Ishikawa (cell line): ENCODE measurements around the gene IL1A.

Experiments
- CREB1 ChIP-seq: IDR thresholded peaks from 2 replicates; pipeline ENCODE4 v1.6.1; 2012; ENCODE audit warnings: low read depth
- EP300 ChIP-seq: IDR thresholded peaks from 2 replicates; pipeline ENCODE4 v1.6.1; 2012; ENCODE audit warnings: borderline replicate concordance
- FOXM1 ChIP-seq: IDR thresholded peaks from 2 replicates; pipeline ENCODE4 v1.6.1; 2012; ENCODE audit warnings: low read depth, borderline replicate concordance
- NFIC ChIP-seq: IDR thresholded peaks from 2 replicates; pipeline ENCODE4 v1.6.1; 2012
- RAD21 ChIP-seq: IDR thresholded peaks from 2 replicates; pipeline ENCODE4 v1.6.1; 2012; ENCODE audit warnings: low read depth
- TAF1 ChIP-seq: IDR thresholded peaks from 2 replicates; pipeline ENCODE4 v1.6.1; 2012; ENCODE audit warnings: low read depth, mild to moderate bottlenecking
- YY1 ChIP-seq: IDR thresholded peaks from 2 replicates; pipeline ENCODE4 v1.6.1; 2012; ENCODE audit warnings: low read depth
- TF ChIP-seq, protein P1 (sequence below): IDR thresholded peaks from 2 replicates; pipeline ENCODE4 v1.6.1; 2012

DNA sequence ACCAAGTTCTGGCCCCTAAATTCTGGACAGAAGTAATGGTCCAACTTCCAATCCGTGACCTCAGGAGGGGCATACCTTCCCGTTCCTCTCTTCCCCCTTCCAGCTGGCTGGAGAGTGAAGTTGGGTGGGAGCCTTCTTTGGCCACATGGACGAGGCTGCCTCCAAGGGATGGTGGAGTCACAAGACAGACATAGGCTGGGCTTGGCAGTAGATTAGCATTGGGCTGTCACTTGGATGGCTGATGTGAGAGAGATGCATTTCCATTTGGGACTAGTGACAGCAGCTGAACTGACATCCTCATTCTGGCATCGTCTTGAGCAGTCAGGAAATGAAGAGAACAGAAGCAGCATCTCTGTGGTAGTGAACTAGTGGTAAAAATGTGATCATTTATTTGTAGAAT, 50.8 kb downstream of the IL1A start:
- TF ChIP-seq TAF1 (no peak), YY1 (no peak), NFIC (no peak), RAD21 (no peak), FOXM1 (no peak), EP300 (no peak), CREB1 (no peak)
- TF ChIP-seq, protein P1, sequence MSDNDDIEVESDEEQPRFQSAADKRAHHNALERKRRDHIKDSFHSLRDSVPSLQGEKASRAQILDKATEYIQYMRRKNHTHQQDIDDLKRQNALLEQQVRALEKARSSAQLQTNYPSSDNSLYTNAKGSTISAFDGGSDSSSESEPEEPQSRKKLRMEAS: no peak
